HUES6 (cell line): ENCODE measurements around the gene CSGALNACT2.
"Not testable (repeated sequence)": the region's sequence is repeated elsewhere in the genome, so short reads cannot be mapped to it uniquely, and the experiment has no call there.

ENCODE experiments used
- H3K27ac ChIP-seq: 2 replicates; pipeline ENCODE4 v1.7.0; 2013; ENCODE audit warnings: low read depth, mild to moderate bottlenecking, low read length, inconsistent platforms
- H3K27me3 ChIP-seq: 2 replicates; pipeline ENCODE4 v1.6.1; 2013; ENCODE audit warnings: low read length; ENCODE audit not compliant: control insufficient read depth, insufficient read depth
- H3K36me3 ChIP-seq: 2 replicates; pipeline ENCODE4 v1.6.1; 2013; ENCODE audit warnings: low read length; ENCODE audit not compliant: control insufficient read depth, insufficient read depth
- H3K4me1 ChIP-seq: 2 replicates; pipeline ENCODE4 v1.6.1; 2013; ENCODE audit warnings: low read length; ENCODE audit not compliant: control insufficient read depth, insufficient read depth
- H3K4me3 ChIP-seq: 2 replicates; pipeline ENCODE4 v1.5.1; 2013; ENCODE audit warnings: low read depth, low read length
- H3K9ac ChIP-seq: one replicate; pipeline ENCODE4 v1.6.1; 2013; ENCODE audit warnings: mild to moderate bottlenecking, low read length
- H3K9me3 ChIP-seq: 2 replicates; pipeline ENCODE4 v1.6.1; 2013; ENCODE audit warnings: low read depth, low read length; ENCODE audit not compliant: control insufficient read depth, insufficient read depth

Gene CSGALNACT2

GRCh38 chr10:43134126-43134905, 3.9 kb upstream of the CSGALNACT2 start:
- H3K9me3 ChIP-seq: no peaks in the 10 kb centered on the region
- H3K4me3 ChIP-seq: no peak overlapping the region
- no peak overlapping the region for H3K9ac ChIP-seq

GRCh38 chr10:43135064-43135463, 3.2 kb upstream of the CSGALNACT2 start:
- 0 out of 2 replicates have a peak, but pooled peaks cover 6% of the 10 kb centered on the region for H3K4me1 ChIP-seq
- no peaks in the 10 kb centered on the region for H3K36me3 ChIP-seq
- no peak overlapping the region for H3K9ac ChIP-seq
- H3K9me3 ChIP-seq: no peaks in the 10 kb centered on the region
- no peak overlapping the region for H3K4me3 ChIP-seq
- H3K27me3 ChIP-seq: no peaks in the 10 kb centered on the region
- H3K27ac ChIP-seq: no peak overlapping the region

More at GRCh38 chr10:43134126-43134905, 3.9 kb upstream of the CSGALNACT2 start:
- H3K27ac ChIP-seq: no peak overlapping the region
- no peaks in the 10 kb centered on the region for H3K36me3 ChIP-seq
- no peaks in the 10 kb centered on the region for H3K27me3 ChIP-seq
- 0 out of 2 replicates have a peak, but pooled peaks cover 4% of the 10 kb centered on the region for H3K4me1 ChIP-seq

- Histone ChIP-seq H3K4me1 (0 out of 2 replicates have a peak, but pooled peaks cover 6% of the 10 kb centered on the region), H3K4me3 (no peak overlapping the region), H3K9ac (no peak overlapping the region), H3K27ac (no peak overlapping the region), H3K27me3 (no peaks in the 10 kb centered on the region), H3K9me3 (no peaks in the 10 kb centered on the region), H3K36me3 (no peaks in the 10 kb centered on the region)
Measured at GRCh38 chr10:43135656-43136055, 2.6 kb upstream of the CSGALNACT2 start.

DNA sequence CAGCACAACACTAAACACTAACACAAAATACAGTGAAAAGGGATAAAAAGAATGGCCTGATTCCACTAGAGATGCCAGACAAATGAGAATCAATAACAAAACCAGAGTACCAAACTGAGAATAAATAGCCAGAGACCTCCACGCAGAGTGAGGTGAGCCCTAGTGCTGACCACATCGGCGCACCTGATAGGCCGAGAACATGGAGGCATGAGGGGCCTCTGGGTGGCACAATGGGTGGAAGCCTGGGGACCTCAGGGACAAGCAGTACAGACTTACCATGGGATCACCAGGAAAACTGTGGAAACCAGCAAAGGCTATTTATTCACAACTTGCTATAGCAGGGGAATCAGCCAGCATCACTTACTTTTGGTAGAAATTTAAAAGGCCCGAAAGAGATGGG, 1.8 kb upstream of the CSGALNACT2 start:
- no peaks in the 10 kb centered on the region for H3K27me3 ChIP-seq
- H3K9ac ChIP-seq: no peak overlapping the region
- H3K36me3 ChIP-seq: no peaks in the 10 kb centered on the region
- H3K4me1 ChIP-seq: 0 out of 2 replicates have a peak, but pooled peaks cover 6% of the 10 kb centered on the region
- no peak overlapping the region for H3K27ac ChIP-seq
- no peak overlapping the region for H3K4me3 ChIP-seq
- H3K9me3 ChIP-seq: no peaks in the 10 kb centered on the region

DNA sequence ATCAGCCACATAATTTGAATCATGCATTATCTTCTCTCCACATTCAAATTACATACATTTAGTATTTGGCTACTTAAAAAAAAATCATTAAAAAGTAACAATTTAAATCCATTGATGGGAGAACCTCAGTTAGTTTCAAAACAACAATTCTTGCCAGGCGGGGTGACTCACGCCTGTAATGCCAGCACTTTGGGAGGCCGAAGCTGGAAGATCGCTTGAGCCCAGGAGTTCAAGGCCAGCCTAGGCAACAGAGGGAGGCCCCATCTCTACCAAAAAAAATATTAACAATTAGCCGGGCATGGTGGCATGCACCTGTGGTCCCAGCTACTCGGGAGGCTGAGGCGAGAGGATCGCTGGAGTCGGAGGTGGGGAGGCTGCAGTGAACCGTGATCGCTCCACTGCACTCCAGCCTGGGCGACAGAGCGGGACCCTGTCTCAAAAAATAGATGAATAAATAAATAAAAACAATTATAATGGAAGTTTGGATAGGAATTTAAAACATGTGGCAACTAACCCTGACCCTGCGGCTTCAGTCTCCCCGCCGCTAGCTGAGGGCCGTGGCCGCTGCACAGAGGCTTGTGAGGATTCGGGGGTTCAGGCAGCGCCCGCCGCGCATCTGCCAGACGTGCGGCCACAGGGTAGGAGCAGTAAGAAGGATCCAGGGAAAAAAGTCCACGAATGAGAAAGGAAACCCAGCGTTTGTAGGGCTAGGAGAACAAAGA, 1.1 kb upstream of the CSGALNACT2 start:
- Histone ChIP-seq H3K27ac (no peak overlapping the region; the same call in 1 of the 2 replicates), H3K4me1 (0 out of 2 replicates have a peak, but pooled peaks cover 6% of the 10 kb centered on the region), H3K9ac (peak overlapping the region; percentile 89), H3K36me3 (no peaks in the 10 kb centered on the region), H3K27me3 (no peaks in the 10 kb centered on the region), H3K4me3 (peak overlapping the region; percentile 87), H3K9me3 (no peaks in the 10 kb centered on the region)

DNA sequence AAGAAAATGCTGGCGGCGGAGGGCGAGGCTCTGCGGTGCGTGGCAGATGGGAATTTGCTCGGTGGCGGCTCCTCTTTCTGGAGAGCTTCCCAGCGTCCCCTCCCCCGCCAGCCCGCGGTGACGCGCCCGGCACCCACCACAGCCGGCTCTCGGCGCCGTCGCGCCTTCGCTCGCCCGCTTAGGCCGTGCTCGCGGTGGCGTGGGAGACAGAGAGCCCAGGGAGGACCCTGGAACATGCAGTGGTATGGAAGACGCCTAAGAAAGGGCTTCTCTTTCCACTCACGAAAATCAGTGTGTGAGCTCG, 576 bp upstream of the CSGALNACT2 start:
- Histone ChIP-seq H3K27me3 (no peaks in the 10 kb centered on the region), H3K4me3 (peak overlapping the region; percentile 87), H3K27ac (no peak overlapping the region; the same call in 1 of the 2 replicates), H3K4me1 (0 out of 2 replicates have a peak, but pooled peaks cover 6% of the 10 kb centered on the region), H3K9me3 (no peaks in the 10 kb centered on the region), H3K36me3 (no peaks in the 10 kb centered on the region), H3K9ac (peak overlapping the region; percentile 89)

DNA sequence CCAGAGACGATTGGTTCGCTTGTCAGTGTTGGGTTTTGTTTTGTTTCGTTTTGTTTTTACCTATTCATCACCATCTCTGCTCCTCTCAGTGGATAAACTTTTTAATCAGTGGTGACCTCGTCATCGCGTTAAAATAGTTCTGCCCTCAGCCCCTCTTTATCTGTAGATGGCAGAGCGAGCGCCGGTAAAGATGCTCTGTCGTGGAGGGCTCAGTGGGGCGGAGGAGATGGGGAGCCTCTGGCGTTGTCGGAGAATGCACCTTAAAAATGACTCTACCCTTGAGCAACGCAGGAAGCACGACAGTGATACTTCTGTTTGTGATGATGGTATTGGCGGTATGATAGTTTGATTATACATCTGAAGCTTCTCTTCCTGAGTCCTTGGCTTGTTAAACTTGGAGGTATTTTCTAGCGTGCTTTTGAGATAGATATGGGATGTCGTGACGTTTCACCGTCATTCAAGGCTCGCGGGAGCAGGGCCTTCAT, 554 bp downstream of the CSGALNACT2 start:
- peaks cover 16% of the 10 kb centered on the region; the same call in 1 of the 2 replicates for H3K4me1 ChIP-seq
- peak overlapping the region; percentile 5 for H3K9ac ChIP-seq
- H3K27me3 ChIP-seq: no peaks in the 10 kb centered on the region
- no peaks in the 10 kb centered on the region for H3K36me3 ChIP-seq
- peak overlapping the region; percentile 87 for H3K4me3 ChIP-seq
- H3K9me3 ChIP-seq: no peaks in the 10 kb centered on the region
- H3K27ac ChIP-seq: no peak overlapping the region

- H3K9ac ChIP-seq: no peak overlapping the region
- no peak overlapping the region for H3K4me3 ChIP-seq
- H3K27ac ChIP-seq: no peak overlapping the region
Measured at GRCh38 chr10:43141421-43141820, 3.2 kb downstream of the CSGALNACT2 start.

DNA sequence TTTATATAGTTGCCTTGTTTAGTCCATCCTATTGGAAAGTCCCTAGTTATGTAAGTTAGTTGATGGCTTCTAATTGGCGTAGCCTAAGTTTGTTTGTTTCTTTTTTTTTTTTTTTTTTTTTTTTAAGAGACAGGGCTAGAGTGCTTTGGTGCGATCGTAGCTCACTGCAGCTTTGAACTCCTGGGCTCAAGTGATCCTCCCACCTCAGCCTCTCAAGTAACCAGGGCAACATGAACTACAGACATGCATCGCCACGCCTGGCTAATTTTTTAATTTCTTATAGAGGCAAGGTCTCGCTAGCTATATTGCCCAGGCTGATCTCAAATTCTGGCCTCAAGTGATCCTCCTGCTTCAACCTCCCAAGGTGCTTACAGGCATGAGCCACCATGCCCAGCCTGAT, 7.1 kb downstream of the CSGALNACT2 start:
- peaks cover 26% of the 10 kb centered on the region; the same call in 1 of the 2 replicates for H3K4me1 ChIP-seq
- H3K36me3 ChIP-seq: no peaks in the 10 kb centered on the region
- H3K4me3 ChIP-seq: no peak overlapping the region
- no peak overlapping the region for H3K9ac ChIP-seq
- H3K27me3 ChIP-seq: no peaks in the 10 kb centered on the region
- 0 out of 2 replicates have a peak, but pooled peaks cover 4% of the 10 kb centered on the region for H3K9me3 ChIP-seq
- no peak overlapping the region for H3K27ac ChIP-seq

More at GRCh38 chr10:43141421-43141820, 3.2 kb downstream of the CSGALNACT2 start:
- Histone ChIP-seq H3K9me3 (no peaks in the 10 kb centered on the region), H3K36me3 (no peaks in the 10 kb centered on the region), H3K4me1 (peaks cover 32% of the 10 kb centered on the region; the same call in 1 of the 2 replicates), H3K27me3 (no peaks in the 10 kb centered on the region)

DNA sequence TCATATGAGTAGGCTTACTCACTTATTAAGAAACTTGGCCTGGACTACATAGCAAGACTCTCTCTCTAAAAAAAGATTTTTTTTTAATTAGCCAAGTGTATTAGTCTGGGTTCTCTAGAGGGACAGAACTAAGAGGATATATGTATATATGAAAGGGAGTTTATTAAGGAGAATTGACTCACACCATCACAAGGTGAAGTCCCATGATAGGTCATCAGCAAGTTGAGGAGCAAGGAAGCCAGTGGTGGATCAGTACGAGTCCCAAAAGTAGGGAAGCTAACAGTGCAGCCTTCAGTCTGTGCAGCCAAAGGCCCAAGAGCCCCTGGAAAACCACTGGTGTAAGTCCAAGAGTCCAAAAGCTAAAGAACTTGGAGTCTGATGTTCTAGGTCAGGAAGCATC, 7.7 kb downstream of the CSGALNACT2 start:
- not testable (repeated sequence) for H3K4me3 ChIP-seq, H3K9me3 ChIP-seq, H3K9ac ChIP-seq, H3K27me3 ChIP-seq, H3K36me3 ChIP-seq, H3K27ac ChIP-seq
- peaks cover 26% of the 10 kb centered on the region; the same call in 1 of the 2 replicates for H3K4me1 ChIP-seq

DNA sequence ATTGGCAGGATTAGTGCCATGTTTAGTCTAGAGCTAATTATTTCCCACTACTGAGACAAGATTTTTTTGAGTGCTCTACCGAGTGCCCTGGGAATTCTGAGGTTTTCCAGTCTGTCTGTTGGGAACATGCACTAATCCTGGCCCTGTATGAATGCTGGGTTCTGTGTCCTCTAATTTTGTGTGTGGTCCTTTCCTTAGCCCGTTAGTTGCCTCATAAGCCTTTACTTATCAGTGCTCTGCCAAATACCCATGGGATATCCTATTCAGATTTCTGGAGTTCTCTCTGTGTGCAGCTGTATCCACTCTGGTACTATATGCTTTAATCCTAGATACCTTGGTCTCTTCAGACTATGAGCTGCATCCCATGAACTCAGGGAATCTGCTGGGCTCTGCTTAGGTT, 13.1 kb downstream of the CSGALNACT2 start:
- H3K36me3 ChIP-seq: no peaks in the 10 kb centered on the region
- no peak overlapping the region for H3K27ac ChIP-seq
- no peaks in the 10 kb centered on the region for H3K27me3 ChIP-seq
- no peak overlapping the region for H3K4me3 ChIP-seq
- peaks cover 12% of the 10 kb centered on the region; the same call in 1 of the 2 replicates for H3K4me1 ChIP-seq
- no peak overlapping the region for H3K9ac ChIP-seq
- 0 out of 2 replicates have a peak, but pooled peaks cover 4% of the 10 kb centered on the region for H3K9me3 ChIP-seq
